Suppressor macrophage (primary cell): ENCODE results near the gene MEIG1.
"Not testable (repeated sequence)": the region's sequence is repeated elsewhere in the genome, so short reads cannot be mapped to it uniquely, and the experiment has no call there.

Experiments
- DNase-seq, 4 experiments: peaks; one replicate each; pipeline ENCODE4 v3.0.0-alpha.2; 2020 to 2022

Gene MEIG1

DNA sequence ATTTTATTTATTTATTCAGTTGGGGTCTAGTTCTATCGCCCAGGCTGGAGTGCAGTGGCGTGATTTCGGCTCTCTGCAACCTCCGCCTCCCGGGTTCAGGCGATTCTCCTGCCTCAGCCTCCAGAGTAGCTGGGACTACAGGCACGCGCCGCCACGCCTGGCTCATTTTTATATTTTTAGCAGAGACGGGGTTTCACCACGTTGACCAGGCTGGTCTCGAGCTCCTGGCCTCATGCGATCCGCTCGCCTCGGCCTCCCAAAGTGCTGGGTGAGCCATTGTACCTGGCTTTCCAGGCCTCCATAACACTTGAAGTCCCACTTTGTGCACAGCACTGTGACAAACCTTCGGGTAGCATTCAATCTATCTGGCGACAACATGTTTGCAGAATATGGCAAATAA, 4.3 kb upstream of the MEIG1 start:
- no peak for DNase-seq

- DNase-seq, result no peak
Observed at GRCh38 chr10:14958872-14959220, 342 bp upstream of the MEIG1 start.

- DNase-seq, result no peak
Observed at GRCh38 chr10:14967897-14968296, 8.7 kb downstream of the MEIG1 start.

- DNase-seq, result peak; percentile 31 to 65 (median 42)
Observed at GRCh38 chr10:14971867-14972448, 12.8 kb downstream of the MEIG1 start.

DNA sequence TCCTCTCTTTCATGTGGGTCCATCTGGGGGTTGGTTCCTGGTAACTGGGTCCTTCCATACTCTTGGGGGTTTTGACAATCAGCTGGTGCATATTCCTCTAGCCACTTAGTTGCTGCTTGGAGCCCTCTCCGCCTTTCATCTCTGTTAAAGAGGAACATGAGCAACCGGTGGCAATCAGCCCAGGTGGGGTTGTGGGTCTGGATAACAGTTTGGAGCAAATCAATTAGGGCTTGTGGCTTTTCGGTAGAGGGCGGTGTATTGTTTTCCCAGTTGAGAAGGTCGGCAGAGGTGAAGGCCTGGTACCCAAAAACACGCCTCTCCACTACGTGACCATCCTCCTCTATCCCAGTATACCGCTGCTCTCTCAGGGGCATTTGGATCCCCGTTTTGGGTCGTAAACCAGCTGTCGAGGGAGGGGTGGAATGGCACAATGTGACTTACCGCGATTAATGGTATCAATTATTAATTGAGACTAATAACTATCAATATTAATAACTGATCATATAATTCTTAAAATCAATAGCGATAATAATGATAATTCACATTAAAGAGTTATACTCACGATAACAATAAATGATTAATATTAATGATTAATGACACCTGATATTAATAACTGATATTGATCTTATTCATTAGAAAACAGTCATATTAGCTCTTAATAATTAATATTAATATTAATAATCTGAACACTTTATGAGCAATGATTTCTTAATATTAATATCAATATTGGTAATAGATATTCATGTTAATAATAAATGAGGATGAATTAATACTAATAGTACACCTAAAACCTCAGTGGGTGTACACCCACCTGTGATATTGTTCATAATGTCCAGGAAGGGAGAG, 15.2 kb downstream of the MEIG1 start:
- DNase-seq, result not testable (repeated sequence)

GRCh38 chr10:14975672-14976273, 16.6 kb downstream of the MEIG1 start:
- no peak for DNase-seq

DNA sequence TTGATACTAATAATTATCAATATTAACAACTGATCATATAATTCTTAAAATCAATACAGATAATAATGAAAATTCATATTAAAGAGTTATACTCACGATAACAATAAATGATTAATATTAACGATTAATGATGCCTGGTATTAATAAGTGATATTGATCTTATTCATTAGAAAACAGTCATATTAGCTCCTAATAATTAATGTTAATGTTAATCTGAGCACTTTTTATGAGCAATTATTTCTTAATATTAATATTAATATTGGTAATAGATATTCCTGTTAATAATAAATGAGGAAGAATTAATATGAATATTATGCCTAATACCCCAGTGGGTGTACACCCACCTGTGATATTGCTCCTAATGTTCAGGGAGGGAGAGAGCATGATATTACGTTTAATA, 23.6 kb downstream of the MEIG1 start:
- DNase-seq, result no peak

DNA sequence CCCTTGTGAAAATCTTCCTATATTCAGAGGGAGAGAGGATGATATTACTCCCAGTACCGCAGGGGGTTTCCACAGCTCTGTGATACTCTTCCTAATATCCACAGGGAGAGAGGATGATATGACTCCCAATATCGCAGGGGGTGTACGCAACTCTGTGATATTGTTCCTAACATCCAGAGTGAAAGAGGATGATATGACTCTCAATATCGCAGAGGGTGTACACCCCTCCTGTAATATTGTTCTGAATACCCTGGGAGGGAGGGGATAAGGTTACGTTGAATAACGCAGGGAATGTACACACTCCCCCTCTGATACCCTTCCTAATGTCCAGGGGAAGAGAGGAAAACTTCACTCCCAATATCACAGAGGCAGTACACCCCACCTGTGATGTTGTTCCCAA, 30.4 kb downstream of the MEIG1 start:
- not testable (repeated sequence) for DNase-seq

- peak in 3 of 4 experiments; percentile 6 to 53 (median 39) for DNase-seq
Observed at GRCh38 chr10:14991035-14991749, 32.0 kb downstream of the MEIG1 start.

DNA sequence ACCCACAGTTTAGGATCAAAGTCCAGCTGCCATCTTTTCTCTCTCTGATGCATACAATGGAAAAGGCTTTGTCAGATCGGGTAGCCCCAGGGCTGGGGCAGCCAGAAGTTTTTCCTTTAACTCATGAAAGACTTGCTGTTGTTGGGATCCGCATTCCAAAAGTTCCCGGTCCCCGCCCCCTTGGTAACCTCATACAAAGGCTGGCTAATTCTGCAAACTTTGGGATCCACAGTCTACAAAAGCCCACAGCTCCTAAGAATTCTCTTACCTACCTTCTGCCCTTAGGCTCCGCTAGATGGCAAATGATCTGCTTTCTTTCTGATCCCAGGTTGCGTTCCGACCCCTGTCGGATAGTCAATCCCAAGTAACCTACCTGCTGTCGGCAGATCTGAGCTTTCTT, 33.1 kb downstream of the MEIG1 start:
- not testable (repeated sequence) for DNase-seq

DNA sequence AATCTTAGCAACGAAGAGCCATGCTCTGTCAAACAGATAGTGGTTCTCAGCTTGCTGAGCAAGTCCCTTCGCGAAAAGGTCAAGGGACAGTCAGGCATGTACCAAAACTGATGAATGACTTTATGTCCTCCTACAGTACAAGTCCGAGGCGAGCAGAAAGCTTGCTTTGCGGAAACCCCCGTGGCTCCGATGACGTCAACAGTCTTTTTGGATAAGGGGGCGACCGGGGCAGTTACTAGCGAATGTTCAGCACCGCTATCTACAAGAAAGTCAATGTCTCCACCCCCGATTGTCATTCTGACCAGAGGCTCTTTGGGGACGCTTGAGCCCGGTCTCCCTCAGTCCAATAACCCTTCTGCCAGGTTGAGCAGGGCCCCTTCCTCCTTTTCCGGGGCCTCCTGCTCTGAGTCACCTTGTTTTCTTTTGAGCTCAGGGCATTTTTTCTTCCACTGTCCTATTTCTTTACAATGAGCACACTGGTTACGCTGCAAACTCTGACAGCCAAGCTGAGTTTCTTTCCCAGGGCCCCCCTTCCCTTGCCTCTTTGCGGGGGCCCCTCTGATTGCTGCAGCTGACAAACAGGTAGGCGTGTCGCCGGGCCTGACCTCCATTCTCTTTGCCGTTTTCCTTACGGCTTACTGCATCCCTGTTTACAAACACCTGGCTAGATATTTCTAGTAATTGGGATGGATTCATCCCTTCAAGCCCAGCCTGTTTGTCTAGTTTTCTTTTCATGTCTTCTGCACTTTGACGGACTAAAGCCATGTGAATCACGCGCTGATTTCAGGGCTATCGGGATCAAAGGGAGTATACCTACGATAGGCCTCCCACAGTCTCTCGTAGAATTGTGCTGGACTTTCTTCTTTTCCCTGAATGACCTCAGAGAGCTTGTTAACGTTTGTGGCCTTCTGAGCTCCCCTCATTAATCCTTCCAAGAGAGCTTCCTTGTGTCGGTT, 34.6 kb downstream of the MEIG1 start:
- DNase-seq, result not testable (repeated sequence)

DNA sequence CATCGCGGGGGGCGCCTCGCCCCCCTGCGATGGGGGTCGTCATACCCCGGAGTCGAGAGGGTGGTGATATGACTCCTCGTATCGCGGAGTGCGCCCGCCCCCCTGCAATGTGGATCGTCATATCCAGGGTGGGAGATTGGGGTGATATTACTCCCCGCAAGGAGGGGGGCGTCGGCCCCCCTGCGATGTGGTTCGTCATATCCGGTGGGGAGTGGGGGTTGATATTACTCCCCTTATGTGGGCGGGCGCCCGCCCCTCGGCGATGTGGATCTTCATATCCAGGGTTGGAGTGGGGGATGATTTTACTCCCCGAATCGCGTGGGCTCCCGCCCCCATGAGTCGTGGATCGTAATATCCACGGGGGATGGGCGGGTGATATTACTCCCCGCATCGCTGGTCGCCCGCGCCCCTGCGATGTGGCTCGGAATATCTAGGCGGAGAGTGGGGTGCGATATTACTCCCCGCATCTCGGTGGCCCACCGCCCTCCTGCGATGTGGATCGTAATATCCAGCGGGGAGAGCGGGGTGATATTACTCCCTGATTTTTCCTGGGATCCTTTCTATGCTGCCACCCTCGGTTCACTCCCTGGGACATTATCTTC, 36.9 kb downstream of the MEIG1 start:
- DNase-seq, result no peak

GRCh38 chr10:15013530-15013929, 54.3 kb downstream of the MEIG1 start:
- DNase-seq, result not testable (repeated sequence)

- no peak for DNase-seq
Observed at GRCh38 chr10:15015451-15015850, 56.3 kb downstream of the MEIG1 start.

DNA sequence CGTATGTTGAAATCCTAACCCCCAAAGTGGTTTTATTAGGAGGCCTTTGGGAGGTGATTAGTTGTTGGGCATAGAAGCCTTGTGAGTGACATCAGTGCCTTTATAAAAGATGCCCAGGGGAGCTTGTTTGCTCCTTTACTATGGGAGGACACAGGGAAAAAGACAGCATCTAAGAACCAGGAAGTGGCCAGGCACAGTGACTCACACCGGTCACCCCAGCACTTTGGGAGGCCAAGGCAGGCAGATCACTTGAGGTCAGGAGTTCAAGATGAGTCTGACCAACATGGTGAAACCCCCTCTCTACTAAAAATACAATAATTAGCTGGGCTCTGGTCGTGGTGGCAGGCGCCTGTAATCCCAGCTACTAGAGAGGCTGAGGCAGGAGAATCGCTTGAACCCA, 61.8 kb downstream of the MEIG1 start:
- DNase-seq, result peak; percentile 43 to 67 (median 56)
